ENCODE results near the gene ERCC6.

Gene ERCC6

DNA sequence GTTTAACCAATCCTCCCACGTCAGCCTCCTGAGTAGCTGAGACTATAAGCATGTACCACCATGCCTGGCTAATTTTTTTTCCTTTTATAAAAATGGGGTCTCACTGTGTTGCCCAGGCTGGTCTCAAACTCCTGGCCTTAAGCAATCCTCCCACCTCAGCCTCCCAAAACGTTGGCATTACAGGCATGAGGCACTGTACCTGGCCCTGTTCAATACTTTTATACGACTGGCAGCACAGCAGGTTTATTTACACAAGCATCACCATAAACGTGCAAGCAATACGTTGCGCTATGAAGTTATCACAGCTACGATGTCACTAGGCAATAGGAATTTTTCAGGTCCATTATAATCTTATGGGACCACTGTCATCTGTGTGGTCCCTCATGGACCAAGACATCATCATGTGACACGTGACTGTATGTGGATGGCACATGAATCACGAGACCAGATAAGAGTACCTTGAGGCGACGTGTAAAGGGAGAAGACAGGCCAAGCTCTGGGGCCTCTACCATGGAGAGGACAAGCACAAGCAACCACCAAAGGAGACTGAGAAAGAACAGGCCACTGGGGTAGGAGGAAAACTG, 36.7 kb upstream of the ERCC6 start:
- H3K27me3 ChIP-seq (ENCODE audit: insufficient read depth, poor library complexity, severe bottlenecking): no peaks in the 10 kb centered on the region
- no peak overlapping the region for H3K4me3 ChIP-seq (replicated peaks; ENCODE audit: insufficient read depth, low read length)
- TF ChIP-seq CTCF (IDR thresholded peaks at IDR 0.05; ENCODE audit: insufficient read depth, low read length) (no peak), GABPA (IDR thresholded peaks at IDR 0.05; ENCODE audit: low read depth) (no peak), REST (IDR thresholded peaks at IDR 0.05; ENCODE audit: insufficient replicate concordance, low read depth) (no peak), POLR2AphosphoS5 (IDR thresholded peaks at IDR 0.05; ENCODE audit: low read depth) (no peak), SPI1 (IDR thresholded peaks at IDR 0.05; ENCODE audit: borderline replicate concordance, low read depth) (no peak)
- DNase-seq (ENCODE audit: low read depth in 1 of 2, low spot score in 1 of 2): no peak
- no peak overlapping the region for H3K27ac ChIP-seq (replicated peaks)

DNA sequence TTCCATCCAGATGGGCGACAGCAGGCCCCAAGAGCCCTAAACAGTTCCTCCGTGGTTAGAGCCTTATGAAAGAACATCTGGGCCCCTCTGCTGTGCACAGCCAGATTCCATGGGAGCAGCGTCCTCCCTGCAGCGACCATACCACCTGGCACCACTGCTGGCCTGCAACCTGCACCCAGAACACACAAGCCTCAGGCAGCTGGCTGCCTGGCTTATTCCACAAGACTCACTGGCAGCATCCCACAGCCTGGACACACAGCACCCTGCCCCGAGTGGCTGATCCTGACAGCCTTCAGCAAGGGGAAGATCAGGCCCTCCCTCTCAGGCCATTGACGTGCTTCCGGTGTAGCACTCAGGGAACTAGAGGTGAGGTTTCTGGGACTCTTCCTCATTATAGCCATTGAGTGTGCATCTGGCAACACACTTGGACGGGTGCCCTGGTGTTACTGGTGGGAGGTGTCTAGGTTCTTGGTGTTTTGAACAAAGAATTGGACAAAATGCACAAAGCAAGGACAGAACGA, 33.7 kb upstream of the ERCC6 start:
- Histone ChIP-seq H3K27ac (replicated peaks) (no peak overlapping the region), H3K4me3 (replicated peaks; ENCODE audit: insufficient read depth, low read length) (no peak overlapping the region), H3K27me3 (ENCODE audit: insufficient read depth, poor library complexity, severe bottlenecking) (no peaks in the 10 kb centered on the region)
- TF ChIP-seq GABPA (IDR thresholded peaks at IDR 0.05; ENCODE audit: low read depth) (no peak), SPI1 (IDR thresholded peaks at IDR 0.05; ENCODE audit: borderline replicate concordance, low read depth) (no peak), REST (IDR thresholded peaks at IDR 0.05; ENCODE audit: insufficient replicate concordance, low read depth) (no peak), POLR2AphosphoS5 (IDR thresholded peaks at IDR 0.05; ENCODE audit: low read depth) (no peak), CTCF (IDR thresholded peaks at IDR 0.05; ENCODE audit: insufficient read depth, low read length) (no peak)
- DNase-seq (ENCODE audit: low read depth in 1 of 2, low spot score in 1 of 2): no peak

DNA sequence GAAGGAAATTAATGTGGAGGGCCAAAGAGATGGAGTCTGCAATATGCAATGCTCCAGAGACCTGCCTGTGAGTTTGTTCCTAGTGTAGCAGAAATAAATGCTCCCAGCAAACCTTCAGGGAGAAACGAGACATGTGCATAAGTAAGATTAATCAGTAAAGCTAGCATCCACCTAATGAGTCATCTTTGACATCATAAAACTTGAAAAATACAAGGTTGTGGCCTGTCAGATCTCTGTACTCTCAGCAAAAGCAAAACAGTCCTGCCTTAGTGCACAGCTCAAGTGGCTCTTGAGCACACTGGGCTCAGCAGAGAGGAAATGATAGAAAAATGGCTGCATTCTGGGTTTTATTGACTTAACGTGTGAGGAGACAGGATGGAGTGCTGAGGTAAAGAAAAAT, 32.5 kb upstream of the ERCC6 start:
- TF ChIP-seq GABPA (IDR thresholded peaks at IDR 0.05; ENCODE audit: low read depth) (no peak), SPI1 (IDR thresholded peaks at IDR 0.05; ENCODE audit: borderline replicate concordance, low read depth) (no peak), POLR2AphosphoS5 (IDR thresholded peaks at IDR 0.05; ENCODE audit: low read depth) (no peak), CTCF (IDR thresholded peaks at IDR 0.05; ENCODE audit: insufficient read depth, low read length) (no peak), REST (IDR thresholded peaks at IDR 0.05; ENCODE audit: insufficient replicate concordance, low read depth) (no peak)
- Histone ChIP-seq H3K27me3 (ENCODE audit: insufficient read depth, poor library complexity, severe bottlenecking) (no peaks in the 10 kb centered on the region), H3K4me3 (replicated peaks; ENCODE audit: insufficient read depth, low read length) (no peak overlapping the region), H3K27ac (replicated peaks) (no peak overlapping the region)
- no peak for DNase-seq (ENCODE audit: low read depth in 1 of 2, low spot score in 1 of 2)

All from HL-60 (cell line).